Pons (tissue), 1 donor: ENCODE results near the gene SCFD2.
A peak's percentile ranks its signal among the peaks of the same experiment; 100 is the strongest.
"Not testable (repeated sequence)": the region's sequence is repeated elsewhere in the genome, so short reads cannot be mapped to it uniquely, and the experiment has no call there.

ENCODE experiments used
- DNase-seq: peaks from one replicate; pipeline ENCODE4 v3.0.0-alpha.2; 2016; ENCODE audit warnings: low spot score

SCFD2 gene

GRCh38 chr4:53012738-53013137 lies 353.1 kb downstream of the SCFD2 start:
- DNase-seq = no peak

- no peak for DNase-seq
Observed at GRCh38 chr4:53011259-53011905, 354.5 kb downstream of the SCFD2 start.

DNA sequence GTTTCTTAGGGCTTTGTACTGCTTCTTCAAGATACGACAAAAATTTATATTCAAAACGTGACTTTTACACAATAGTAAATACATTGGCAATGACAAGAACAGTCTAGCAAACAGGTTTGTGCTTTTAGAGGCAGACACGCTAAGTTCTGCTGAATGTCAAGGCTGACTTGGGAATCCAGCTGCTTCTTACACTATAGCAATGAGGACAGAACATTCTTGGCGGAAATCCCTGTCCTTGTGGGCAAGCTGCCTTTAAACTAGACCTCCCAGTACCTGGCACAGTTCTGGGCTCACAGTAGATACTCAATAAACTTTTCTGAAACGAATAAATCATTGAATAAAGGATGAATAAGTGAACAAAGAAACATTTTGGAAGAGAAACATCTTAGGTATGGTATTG lies 355.5 kb downstream of the SCFD2 start:
- DNase-seq = no peak

DNA sequence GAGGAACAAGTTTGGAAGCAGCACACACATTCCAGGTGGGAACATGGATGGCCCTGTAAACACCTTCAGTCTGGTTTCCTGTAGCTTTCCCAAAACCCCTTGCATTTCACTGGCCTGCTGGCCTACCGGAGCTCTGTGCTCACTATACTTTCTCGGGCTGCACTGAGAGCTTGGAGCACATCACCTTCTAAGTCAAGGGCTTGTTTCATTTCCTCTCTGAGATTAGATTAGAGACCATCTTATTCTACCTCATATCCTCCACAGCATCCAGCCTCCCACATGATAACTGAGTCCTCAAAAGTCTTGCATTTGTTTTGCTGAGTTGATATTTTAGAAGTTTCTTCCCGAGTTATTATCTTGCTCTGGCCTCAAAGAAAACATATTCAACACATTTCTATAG lies 356.0 kb downstream of the SCFD2 start:
- no peak for DNase-seq

- DNase-seq = no peak
Observed at GRCh38 chr4:53007024-53007423, 358.8 kb downstream of the SCFD2 start.

DNA sequence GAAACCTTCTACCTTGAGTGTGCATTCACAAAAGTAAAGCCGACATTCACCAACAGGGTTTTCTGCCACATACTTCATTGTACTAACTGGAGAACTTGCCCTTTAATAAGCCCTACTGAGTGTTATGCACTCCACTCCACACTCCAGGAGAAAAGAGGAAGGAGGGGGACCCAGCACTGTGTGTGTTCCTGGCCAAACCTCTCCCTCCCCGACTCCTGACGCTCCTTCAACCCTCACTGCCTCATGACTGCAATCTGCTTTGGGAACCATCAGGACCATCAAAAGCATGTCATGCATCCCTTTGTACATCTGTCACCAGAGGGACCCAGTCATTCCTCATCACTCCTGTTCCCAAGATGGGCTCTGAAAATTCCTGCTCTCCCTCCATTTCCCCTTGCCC lies 360.1 kb downstream of the SCFD2 start:
- peak; percentile 18 for DNase-seq

DNA sequence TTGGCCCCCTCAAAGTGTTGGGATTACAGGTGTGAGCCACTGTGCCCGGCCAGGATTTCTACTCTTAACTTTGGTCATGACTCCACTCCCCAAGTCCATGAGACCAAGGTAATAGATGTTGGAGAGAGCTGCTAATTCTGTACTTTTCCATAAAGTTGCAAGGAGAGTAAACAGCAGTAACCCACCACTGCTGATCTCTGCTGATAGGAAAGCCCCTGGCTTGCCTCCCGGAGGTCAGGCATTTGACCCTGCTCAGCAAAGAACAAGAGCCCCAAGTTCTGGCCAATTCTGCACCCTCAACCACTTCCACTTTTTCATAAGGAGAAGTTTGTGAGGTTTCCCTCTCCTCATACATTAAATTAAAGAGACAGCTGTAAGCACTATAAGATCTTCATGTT lies 360.7 kb downstream of the SCFD2 start:
- DNase-seq = peak; percentile 48

- no peak for DNase-seq
Observed at GRCh38 chr4:53004497-53005148, 361.2 kb downstream of the SCFD2 start.

DNA sequence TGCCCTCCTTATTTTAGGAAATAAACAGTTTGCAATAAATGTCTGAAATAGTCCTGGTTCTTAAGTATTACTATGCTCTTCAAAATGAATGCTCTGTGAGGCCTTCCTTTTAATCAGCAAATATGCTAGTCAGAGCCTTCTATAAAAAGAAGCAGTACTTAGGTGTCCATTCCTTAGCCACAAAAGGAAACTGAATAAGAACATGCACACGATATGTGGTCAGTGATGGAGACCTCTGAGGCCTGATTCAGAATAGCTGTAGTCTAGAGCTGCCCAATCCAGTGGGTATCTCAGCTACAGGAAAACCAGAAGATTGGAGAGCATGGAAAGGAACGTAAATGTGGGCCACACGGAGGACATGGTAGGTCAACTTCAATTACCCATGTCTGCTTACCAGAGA lies 361.9 kb downstream of the SCFD2 start:
- DNase-seq = no peak

DNA sequence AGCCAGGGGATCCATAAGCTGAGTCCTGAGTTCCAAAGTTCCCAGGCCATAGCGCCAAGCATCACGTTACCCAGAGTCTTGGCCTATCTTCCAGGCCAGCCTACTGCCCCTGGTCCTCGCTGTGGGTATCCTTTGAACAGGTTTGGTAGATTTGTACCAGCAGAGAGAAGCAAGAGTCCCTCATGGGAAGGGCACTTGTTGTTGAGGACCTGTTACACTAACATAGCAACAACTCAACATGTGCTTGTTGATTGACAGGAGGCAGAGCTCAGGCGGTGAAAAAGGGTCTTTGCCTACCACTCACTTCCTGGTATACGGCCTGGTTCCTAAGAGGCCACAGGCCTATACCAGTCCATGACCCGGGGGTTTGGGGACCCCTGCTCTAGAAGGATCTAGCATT lies 365.3 kb downstream of the SCFD2 start:
- no peak for DNase-seq

GRCh38 chr4:52999626-53000025 lies 366.2 kb downstream of the SCFD2 start:
- DNase-seq = no peak

- no peak for DNase-seq
Observed at GRCh38 chr4:52998413-52998812, 367.4 kb downstream of the SCFD2 start.

- DNase-seq = no peak
Observed at GRCh38 chr4:52997132-52997416, 368.8 kb downstream of the SCFD2 start.

- DNase-seq = peak; percentile 9
Observed at GRCh38 chr4:52996261-52997131, 369.4 kb downstream of the SCFD2 start.

DNA sequence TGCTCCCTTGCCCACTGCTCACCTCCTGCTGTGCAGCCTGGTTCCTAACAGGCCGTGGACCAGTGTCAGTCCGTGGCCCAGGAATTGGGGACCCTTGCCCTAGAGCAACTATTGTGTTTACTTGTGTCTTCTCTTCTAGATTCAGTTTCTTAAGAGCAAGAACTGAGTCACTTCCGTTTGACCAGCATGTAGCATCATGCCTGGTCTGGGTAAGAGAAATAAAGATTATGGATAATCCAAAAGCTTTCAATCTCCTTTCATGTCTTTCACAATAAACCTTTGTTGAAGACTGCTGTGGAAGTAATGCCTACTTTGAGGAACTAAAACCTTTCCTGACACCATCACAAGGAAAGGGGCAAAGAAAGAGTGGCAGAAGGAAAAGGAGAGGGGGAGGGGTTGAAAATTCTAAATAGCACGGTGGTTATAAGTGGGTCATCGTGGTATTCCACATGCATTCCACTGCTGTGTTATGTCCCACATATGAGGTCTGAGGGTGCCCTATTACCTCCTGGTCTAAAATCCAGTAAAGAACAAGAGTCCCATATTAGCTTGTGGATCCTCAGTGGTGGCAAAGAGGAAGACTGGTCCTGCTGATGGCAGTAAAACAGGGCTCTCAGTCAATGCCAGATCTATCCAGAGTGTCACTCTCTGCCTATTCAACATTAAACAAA lies 370.4 kb downstream of the SCFD2 start:
- DNase-seq = no peak

GRCh38 chr4:52994567-52994966 lies 371.3 kb downstream of the SCFD2 start:
- no peak for DNase-seq

DNA sequence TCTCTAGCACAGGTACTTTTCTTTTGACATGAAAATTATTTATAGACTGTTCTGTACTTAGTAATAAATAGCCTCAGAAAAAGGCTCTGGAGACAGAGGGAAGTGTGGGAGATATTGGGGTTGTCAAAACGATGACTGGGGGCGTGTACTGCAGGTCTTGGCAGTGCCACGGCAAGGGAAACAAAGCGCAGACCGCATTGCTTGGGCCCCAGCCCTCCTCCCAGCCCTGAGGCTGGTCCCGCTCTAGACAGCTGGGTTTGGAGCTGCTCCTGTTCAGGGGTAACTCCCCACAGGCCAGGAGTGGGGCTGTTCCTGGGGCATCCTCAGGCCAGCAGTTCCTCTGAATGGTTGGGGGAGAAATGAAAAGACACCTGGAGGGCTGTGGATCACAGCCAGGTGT lies 372.1 kb downstream of the SCFD2 start:
- DNase-seq = no peak

DNA sequence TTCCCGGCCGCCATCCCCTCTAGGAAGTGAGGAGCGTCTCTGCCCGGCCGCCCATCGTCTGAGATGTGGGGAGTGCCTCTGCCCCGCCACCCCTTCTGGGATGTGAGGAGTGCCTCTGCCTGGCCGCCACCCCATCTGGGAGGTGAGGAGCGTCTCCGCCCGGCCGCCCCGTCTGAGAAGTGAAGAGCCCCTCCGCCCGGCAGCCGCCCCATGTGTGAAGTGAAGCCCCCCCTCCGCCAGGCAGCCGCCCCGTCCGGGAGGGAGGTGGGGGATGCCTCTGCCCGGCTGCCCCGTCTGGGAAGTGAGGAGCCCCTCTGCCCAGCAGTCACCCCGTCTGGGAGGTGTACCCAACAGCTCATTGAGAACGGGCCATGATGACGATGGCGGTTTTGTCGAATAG lies 373.3 kb downstream of the SCFD2 start:
- not testable (repeated sequence) for DNase-seq

- no peak for DNase-seq
Observed at GRCh38 chr4:52991472-52991871, 374.4 kb downstream of the SCFD2 start.

- DNase-seq = no peak
Observed at GRCh38 chr4:52990706-52991105, 375.2 kb downstream of the SCFD2 start.

- DNase-seq = no peak
Observed at GRCh38 chr4:52989865-52990264, 376.0 kb downstream of the SCFD2 start.

GRCh38 chr4:52987392-52988056 lies 378.3 kb downstream of the SCFD2 start:
- no peak for DNase-seq
